Measurements from ENCODE around the gene CCDC88B.

CCDC88B gene, protein sequence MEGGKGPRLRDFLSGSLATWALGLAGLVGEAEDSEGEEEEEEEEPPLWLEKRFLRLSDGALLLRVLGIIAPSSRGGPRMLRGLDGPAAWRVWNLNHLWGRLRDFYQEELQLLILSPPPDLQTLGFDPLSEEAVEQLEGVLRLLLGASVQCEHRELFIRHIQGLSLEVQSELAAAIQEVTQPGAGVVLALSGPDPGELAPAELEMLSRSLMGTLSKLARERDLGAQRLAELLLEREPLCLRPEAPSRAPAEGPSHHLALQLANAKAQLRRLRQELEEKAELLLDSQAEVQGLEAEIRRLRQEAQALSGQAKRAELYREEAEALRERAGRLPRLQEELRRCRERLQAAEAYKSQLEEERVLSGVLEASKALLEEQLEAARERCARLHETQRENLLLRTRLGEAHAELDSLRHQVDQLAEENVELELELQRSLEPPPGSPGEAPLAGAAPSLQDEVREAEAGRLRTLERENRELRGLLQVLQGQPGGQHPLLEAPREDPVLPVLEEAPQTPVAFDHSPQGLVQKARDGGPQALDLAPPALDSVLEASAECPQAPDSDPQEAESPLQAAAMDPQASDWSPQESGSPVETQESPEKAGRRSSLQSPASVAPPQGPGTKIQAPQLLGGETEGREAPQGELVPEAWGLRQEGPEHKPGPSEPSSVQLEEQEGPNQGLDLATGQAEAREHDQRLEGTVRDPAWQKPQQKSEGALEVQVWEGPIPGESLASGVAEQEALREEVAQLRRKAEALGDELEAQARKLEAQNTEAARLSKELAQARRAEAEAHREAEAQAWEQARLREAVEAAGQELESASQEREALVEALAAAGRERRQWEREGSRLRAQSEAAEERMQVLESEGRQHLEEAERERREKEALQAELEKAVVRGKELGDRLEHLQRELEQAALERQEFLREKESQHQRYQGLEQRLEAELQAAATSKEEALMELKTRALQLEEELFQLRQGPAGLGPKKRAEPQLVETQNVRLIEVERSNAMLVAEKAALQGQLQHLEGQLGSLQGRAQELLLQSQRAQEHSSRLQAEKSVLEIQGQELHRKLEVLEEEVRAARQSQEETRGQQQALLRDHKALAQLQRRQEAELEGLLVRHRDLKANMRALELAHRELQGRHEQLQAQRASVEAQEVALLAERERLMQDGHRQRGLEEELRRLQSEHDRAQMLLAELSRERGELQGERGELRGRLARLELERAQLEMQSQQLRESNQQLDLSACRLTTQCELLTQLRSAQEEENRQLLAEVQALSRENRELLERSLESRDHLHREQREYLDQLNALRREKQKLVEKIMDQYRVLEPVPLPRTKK (N-terminal part only)
- 283 to 340 reads per million in 2 donors for total RNA-seq

- peak; percentile 67 to 94 (median 82) for DNase-seq
Measured at GRCh38 chr11:64339754-64340408, at the start of gene CCDC88B. Gene CCDC88B, plus strand, starts transcription at chr11:64340204. Its CDS starts 63 bp downstream, at chr11:64340267.

- no peak for DNase-seq
Measured at GRCh38 chr11:64290352-64291261, 49.4 kb upstream of the CCDC88B start.

GRCh38 chr11:64291262-64291751 is 48.7 kb upstream of the CCDC88B start, which contains the start of gene KCNK4:
Gene KCNK4, plus strand, starts transcription at chr11:64291302. Its CDS starts 1,717 bp downstream, at chr11:64293019.
- no peak for DNase-seq

DNA sequence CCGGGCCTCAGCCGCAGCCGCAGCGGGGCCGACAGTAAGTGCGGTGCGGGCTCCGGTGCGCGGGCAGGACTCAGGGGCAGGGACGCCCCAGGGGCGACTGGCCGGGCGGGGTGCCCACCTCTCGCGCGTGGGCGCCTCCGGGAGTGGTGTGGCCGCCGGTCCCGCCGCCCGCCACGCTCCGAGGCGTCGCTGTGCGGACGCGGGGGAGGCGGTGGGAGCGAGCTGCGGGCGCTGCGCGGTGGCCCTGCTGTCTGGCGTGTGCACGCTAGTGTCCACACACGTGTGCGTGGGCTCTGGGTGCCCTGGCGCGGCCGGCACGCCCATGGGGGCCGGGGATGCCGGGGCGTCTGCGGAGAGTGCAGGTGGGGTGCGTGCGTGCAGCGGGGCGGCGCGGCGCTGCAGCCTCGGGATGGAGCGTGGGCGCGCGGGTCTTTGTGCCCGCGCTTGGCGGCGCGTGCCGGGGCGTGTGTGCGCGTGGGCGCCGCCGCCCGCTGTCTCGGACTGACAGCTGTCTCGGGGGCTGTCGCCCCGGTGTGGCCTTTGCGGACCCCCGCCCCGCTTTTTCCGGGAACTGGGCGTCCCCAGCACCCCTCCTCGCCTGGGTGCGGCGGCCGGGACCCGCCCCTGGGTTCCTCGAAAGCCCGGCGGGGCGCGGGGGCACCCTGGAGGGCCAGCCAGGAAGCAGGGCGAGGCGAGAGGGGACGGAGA is 48.1 kb upstream of the CCDC88B start:
- DNase-seq, result no peak

DNA sequence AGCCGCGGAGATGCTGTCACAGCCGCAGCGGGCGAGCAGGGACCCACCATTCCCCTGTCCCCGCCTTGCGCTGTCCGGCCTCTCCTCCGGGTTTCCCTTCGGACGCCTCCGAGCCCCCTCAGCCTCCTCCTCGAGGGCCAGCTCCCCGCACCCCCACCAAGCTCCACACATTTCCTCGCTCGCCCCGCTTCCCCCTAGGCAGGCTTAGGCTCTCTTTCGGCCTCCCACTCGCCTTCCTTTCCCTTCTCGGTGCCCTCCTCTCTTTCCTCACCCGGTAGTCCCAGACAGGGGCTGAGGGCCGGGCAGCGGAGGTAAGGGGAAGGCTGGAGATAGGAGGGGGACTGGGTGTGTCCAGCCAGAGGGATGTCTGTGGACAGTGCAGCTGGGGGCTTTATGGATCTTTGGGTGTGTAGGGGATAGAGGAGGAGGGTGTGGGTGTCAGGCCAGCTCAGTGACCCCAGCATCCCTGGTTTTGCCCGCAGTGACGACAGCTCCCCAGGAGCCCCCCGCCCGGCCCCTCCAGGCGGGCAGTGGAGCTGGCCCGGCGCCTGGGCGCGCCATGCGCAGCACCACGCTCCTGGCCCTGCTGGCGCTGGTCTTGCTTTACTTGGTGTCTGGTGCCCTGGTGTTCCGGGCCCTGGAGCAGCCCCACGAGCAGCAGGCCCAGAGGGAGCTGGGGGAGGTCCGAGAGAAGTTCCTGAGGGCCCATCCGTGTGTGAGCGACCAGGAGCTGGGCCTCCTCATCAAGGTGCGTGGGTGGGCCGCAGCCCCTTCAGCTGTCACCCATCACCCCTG is 47.3 kb upstream of the CCDC88B start:
- no peak for DNase-seq

DNA sequence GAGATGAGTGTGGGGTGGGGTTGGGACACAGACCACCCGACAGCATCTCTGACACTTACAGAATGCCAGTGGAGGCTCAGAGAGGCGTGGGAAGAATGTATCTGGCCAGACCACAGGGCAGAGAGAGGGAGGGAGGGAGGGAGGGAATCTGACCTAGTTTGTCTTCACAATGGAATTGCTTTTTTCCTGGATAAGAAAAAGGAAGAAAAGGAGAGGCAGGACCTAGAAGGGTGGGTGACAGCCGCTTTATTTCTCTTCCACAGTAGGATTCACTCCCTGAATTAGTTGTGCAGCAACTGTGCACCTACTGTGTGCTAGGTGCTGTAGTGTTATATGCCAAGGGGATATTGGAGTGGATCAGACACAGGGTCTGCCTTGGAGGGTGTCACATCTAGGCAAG is 45.2 kb upstream of the CCDC88B start:
- DNase-seq, result no peak

- no peak for DNase-seq
Measured at GRCh38 chr11:64295760-64296159, 44.2 kb upstream of the CCDC88B start.

GRCh38 chr11:64296236-64296635 is 43.8 kb upstream of the CCDC88B start:
- no peak for DNase-seq

DNA sequence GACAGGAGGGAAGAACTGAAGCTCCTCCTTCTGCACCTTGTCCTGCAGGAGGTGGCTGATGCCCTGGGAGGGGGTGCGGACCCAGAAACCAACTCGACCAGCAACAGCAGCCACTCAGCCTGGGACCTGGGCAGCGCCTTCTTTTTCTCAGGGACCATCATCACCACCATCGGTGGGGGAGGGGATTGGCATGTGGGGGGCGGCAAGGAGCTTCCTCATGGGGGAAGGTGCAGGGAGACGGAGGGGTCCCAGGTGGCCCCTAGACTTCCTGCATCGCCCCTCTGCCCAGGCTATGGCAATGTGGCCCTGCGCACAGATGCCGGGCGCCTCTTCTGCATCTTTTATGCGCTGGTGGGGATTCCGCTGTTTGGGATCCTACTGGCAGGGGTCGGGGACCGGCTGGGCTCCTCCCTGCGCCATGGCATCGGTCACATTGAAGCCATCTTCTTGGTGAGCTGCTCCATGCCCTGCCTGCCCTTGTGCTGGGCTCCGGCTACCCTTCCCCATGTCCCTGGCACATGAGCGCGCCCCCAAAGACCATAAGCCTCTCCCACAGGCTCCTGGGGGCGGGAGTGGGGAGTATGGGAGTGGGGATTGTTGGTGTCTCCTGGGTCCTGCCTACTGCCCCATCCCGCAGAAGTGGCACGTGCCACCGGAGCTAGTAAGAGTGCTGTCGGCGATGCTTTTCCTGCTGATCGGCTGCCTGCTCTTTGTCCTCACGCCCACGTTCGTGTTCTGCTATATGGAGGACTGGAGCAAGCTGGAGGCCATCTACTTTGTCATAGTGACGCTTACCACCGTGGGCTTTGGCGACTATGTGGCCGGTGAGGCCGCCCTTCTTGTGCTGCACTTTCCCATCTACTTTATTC is 42.9 kb upstream of the CCDC88B start:
- no peak for DNase-seq

- no peak for DNase-seq
Measured at GRCh38 chr11:64297699-64298358, 42.2 kb upstream of the CCDC88B start.

- no peak for DNase-seq
Measured at GRCh38 chr11:64298966-64299846, 40.8 kb upstream of the CCDC88B start.

GRCh38 chr11:64299847-64300648 is 40.0 kb upstream of the CCDC88B start, which contains the start of gene CATSPERZ:
Gene CATSPERZ, plus strand, starts transcription at chr11:64300358. Its CDS starts 53 bp downstream, at chr11:64300411.
- DNase-seq, result no peak

- no peak for DNase-seq
Measured at GRCh38 chr11:64303109-64304031, 36.6 kb upstream of the CCDC88B start.

GRCh38 chr11:64304032-64304315 is 36.0 kb upstream of the CCDC88B start:
- DNase-seq, result no peak
